Activated CD8-positive, alpha-beta memory T cell treated with anti-CD3 and anti-CD28 coated beads for 1 hour (primary cell): ENCODE results near the gene TTC19.
"Not testable (repeated sequence)": the region's sequence is repeated elsewhere in the genome, so short reads cannot be mapped to it uniquely, and the experiment has no call there.

Source experiments
- DNase-seq, 2 donors: peaks; one replicate each; pipeline ENCODE4 v3.0.0-alpha.2; 2020; ENCODE audit warnings: low read depth in 1 of 2; ENCODE audit errors: extremely low read depth in 1 of 2

Gene TTC19

GRCh38 chr17:15972497-15972951 is 27.1 kb upstream of the TTC19 start:
- no peak for DNase-seq

GRCh38 chr17:15973016-15973415 is 26.6 kb upstream of the TTC19 start:
- no peak for DNase-seq

GRCh38 chr17:15973834-15974233 is 25.8 kb upstream of the TTC19 start:
- DNase-seq = no peak

GRCh38 chr17:15977894-15978293 is 21.7 kb upstream of the TTC19 start:
- DNase-seq = no peak

- no peak for DNase-seq
Measured at GRCh38 chr17:15978606-15979005, 21.0 kb upstream of the TTC19 start.

- not testable (repeated sequence) for DNase-seq
Measured at GRCh38 chr17:15979013-15979412, 20.6 kb upstream of the TTC19 start.

GRCh38 chr17:15981208-15981607 is 18.4 kb upstream of the TTC19 start:
- DNase-seq = no peak

GRCh38 chr17:15981646-15982580 is 17.7 kb upstream of the TTC19 start:
- no peak for DNase-seq

GRCh38 chr17:15996322-15996721 is 3.3 kb upstream of the TTC19 start:
- DNase-seq = no peak

GRCh38 chr17:15998031-15998562 is 1.5 kb upstream of the TTC19 start:
- DNase-seq = no peak

- peak in 1 of 2 donors; percentile 1 for DNase-seq
Measured at GRCh38 chr17:15999974-16000827, 577 bp downstream of the TTC19 start.

GRCh38 chr17:16001226-16001897 is 1.7 kb downstream of the TTC19 start:
- no peak for DNase-seq

GRCh38 chr17:16002708-16003260 is 3.2 kb downstream of the TTC19 start:
- no peak for DNase-seq

GRCh38 chr17:16003841-16004240 is 4.2 kb downstream of the TTC19 start:
- no peak for DNase-seq

GRCh38 chr17:16005636-16006035 is 6.0 kb downstream of the TTC19 start:
- DNase-seq = no peak

GRCh38 chr17:16007439-16007838 is 7.8 kb downstream of the TTC19 start:
- DNase-seq = no peak

- no peak for DNase-seq
Measured at GRCh38 chr17:16013943-16014407, 14.4 kb downstream of the TTC19 start.

- no peak for DNase-seq
Measured at GRCh38 chr17:16019347-16019746, 19.7 kb downstream of the TTC19 start.

- no peak for DNase-seq
Measured at GRCh38 chr17:16023881-16024280, 24.3 kb downstream of the TTC19 start.

GRCh38 chr17:16025202-16025601 is 25.6 kb downstream of the TTC19 start:
- DNase-seq = no peak
